Astrocyte (in vitro differentiated cells and primary cell): ENCODE results near the gene GPATCH1. TPM values are rescaled to one million over a fixed set of nuclear protein-coding genes. Genes with fewer than 3 reads are reported as not detected.

Source experiments
- DNase-seq: peaks from one replicate; pipeline ENCODE4 v3.0.0-alpha.2; 2010; ENCODE audit warnings: low read depth
- FAIRE-seq: peaks from 2 replicates; lab custom pipeline; 2011; peaks lifted over from hg19 to GRCh38; lab: Jason Lieb, UNC
- H2AFZ ChIP-seq: 2 replicates; pipeline ENCODE4 v1.6.0; 2012; ENCODE audit warnings: low read depth, low read length, inconsistent platforms
- H3K27ac ChIP-seq: 2 replicates; pipeline ENCODE4 v1.5.1; 2011; ENCODE audit warnings: low read depth, low read length, inconsistent platforms
- H3K27me3 ChIP-seq: 2 replicates; pipeline ENCODE4 v1.6.0; 2011; ENCODE audit warnings: low read length, inconsistent platforms; ENCODE audit not compliant: insufficient read depth
- H3K36me3 ChIP-seq: 2 replicates; pipeline ENCODE4 v1.5.1; 2011; ENCODE audit warnings: low read length, inconsistent platforms; ENCODE audit not compliant: insufficient read depth
- H3K4me1 ChIP-seq: 2 replicates; pipeline ENCODE4 v1.5.1; 2011; ENCODE audit warnings: low read length, inconsistent platforms; ENCODE audit not compliant: insufficient read depth
- H3K4me2 ChIP-seq: 2 replicates; pipeline ENCODE4 v1.6.0; 2012; ENCODE audit warnings: low read length, inconsistent platforms
- H3K4me3 ChIP-seq: 2 replicates; pipeline ENCODE4 v1.5.1; 2011; ENCODE audit warnings: low read depth, mild to moderate bottlenecking, low read length, inconsistent platforms; ENCODE audit not compliant: insufficient read depth
- H3K79me2 ChIP-seq: 2 replicates; pipeline ENCODE4 v1.6.0; 2012; ENCODE audit warnings: mild to moderate bottlenecking, low read length, inconsistent platforms; ENCODE audit not compliant: insufficient read depth
- H3K9ac ChIP-seq: 2 replicates; pipeline ENCODE4 v1.6.0; 2012; ENCODE audit warnings: mild to moderate bottlenecking, low read length, inconsistent platforms
- H3K9me3 ChIP-seq: 2 replicates; pipeline ENCODE4 v1.5.1; 2012; ENCODE audit warnings: low read depth, mild to moderate bottlenecking, low read length, inconsistent platforms; ENCODE audit not compliant: insufficient read depth
- H4K20me1 ChIP-seq: 2 replicates; pipeline ENCODE4 v1.6.0; 2012; ENCODE audit warnings: low read length, inconsistent platforms; ENCODE audit not compliant: insufficient read depth
- H3K27ac Mint-ChIP-seq: one replicate; pipeline ENCODE4 v1.8.0; 2021; ENCODE audit warnings: mild to moderate bottlenecking, mixed read lengths; ENCODE audit not compliant: unreplicated experiment
- H3K27me3 Mint-ChIP-seq: one replicate; pipeline ENCODE4 v1.8.0; 2021; ENCODE audit warnings: low read depth, mixed read lengths; ENCODE audit not compliant: unreplicated experiment
- H3K36me3 Mint-ChIP-seq: one replicate; pipeline ENCODE4 v1.8.0; 2021; ENCODE audit warnings: low read depth, mixed read lengths; ENCODE audit not compliant: unreplicated experiment
- H3K4me1 Mint-ChIP-seq: one replicate; pipeline ENCODE4 v1.8.0; 2021; ENCODE audit warnings: low read depth, mixed read lengths; ENCODE audit not compliant: unreplicated experiment
- H3K4me3 Mint-ChIP-seq: one replicate; pipeline ENCODE4 v1.8.0; 2021; ENCODE audit warnings: mild to moderate bottlenecking, moderate library complexity, mixed read lengths; ENCODE audit not compliant: unreplicated experiment
- H3K9me3 Mint-ChIP-seq: one replicate; pipeline ENCODE4 v1.8.0; 2021; ENCODE audit warnings: mild to moderate bottlenecking, mixed read lengths; ENCODE audit not compliant: unreplicated experiment
- EZH2 ChIP-seq: IDR thresholded peaks from 2 replicates; pipeline ENCODE4 v1.6.1; 2012; ENCODE audit warnings: mild to moderate bottlenecking, low read length, inconsistent platforms; ENCODE audit not compliant: insufficient read depth
- total RNA-seq: library from RNA; stranded (reverse); gene quantifications from 2 replicates; pipeline ENCODE4 v1.2.1, GENCODE V29; 2021
- TF ChIP-seq, protein P1 (sequence below): IDR thresholded peaks from 2 replicates; pipeline ENCODE4 v1.5.1; 2011; ENCODE audit warnings: low read depth, mild to moderate bottlenecking, inconsistent platforms, low read length, moderate library complexity; ENCODE audit not compliant: insufficient read depth

The GPATCH1 gene
- total RNA-seq, 1 donor from 2014 or later = 6.1 TPM

- Histone ChIP-seq H2AFZ (no peak overlapping the region), H4K20me1 (no peaks in the 10 kb centered on the region), H3K4me3 (no peak overlapping the region), H3K4me1 (peaks cover 10% of the 10 kb centered on the region), H3K79me2 (no peaks in the 10 kb centered on the region), H3K27ac (no peak overlapping the region), H3K36me3 (peaks cover 19% of the 10 kb centered on the region), H3K4me2 (no peak overlapping the region), H3K9me3 (no peaks in the 10 kb centered on the region), H3K27me3 (no peaks in the 10 kb centered on the region), H3K9ac (no peak overlapping the region)
- peaks cover 13% of the 10 kb centered on the region for H3K36me3 Mint-ChIP-seq
- FAIRE-seq = no peak
- H3K9me3 Mint-ChIP-seq = no peaks in the 10 kb centered on the region
- DNase-seq = no peak
- H3K27ac Mint-ChIP-seq = no peak overlapping the region
- H3K27me3 Mint-ChIP-seq = no peaks in the 10 kb centered on the region
- no peaks in the 10 kb centered on the region for H3K4me1 Mint-ChIP-seq
- H3K4me3 Mint-ChIP-seq = no peak overlapping the region
- TF ChIP-seq, protein P1, sequence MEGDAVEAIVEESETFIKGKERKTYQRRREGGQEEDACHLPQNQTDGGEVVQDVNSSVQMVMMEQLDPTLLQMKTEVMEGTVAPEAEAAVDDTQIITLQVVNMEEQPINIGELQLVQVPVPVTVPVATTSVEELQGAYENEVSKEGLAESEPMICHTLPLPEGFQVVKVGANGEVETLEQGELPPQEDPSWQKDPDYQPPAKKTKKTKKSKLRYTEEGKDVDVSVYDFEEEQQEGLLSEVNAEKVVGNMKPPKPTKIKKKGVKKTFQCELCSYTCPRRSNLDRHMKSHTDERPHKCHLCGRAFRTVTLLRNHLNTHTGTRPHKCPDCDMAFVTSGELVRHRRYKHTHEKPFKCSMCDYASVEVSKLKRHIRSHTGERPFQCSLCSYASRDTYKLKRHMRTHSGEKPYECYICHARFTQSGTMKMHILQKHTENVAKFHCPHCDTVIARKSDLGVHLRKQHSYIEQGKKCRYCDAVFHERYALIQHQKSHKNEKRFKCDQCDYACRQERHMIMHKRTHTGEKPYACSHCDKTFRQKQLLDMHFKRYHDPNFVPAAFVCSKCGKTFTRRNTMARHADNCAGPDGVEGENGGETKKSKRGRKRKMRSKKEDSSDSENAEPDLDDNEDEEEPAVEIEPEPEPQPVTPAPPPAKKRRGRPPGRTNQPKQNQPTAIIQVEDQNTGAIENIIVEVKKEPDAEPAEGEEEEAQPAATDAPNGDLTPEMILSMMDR = no peak
- TF ChIP-seq EZH2 = no peak
Measured at GRCh38 chr19:33114312-33114711, 33.3 kb downstream of the GPATCH1 start.

DNA sequence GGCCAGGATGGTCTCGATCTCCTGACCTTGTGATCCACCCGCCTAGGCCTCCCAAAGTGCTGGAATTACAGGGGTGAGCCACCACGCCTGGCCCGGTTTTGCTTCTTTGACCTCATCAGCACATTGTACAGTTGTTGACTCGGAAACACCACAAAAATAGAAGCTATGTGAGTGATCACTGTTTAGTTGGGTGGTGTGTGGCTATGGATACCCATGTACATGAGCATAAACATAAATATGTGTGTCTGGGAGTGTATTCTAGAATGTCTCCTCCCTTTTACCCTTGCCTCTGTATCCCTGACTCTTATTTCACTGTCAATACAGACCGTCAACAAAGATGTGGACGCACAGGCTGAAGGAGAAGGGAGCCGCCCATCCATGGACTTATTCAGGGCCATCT lies 36.5 kb downstream of the GPATCH1 start:
- Histone ChIP-seq H3K4me3 (no peak overlapping the region), H3K4me2 (no peak overlapping the region), H3K9me3 (no peaks in the 10 kb centered on the region), H3K27me3 (no peaks in the 10 kb centered on the region), H3K27ac (no peak overlapping the region), H3K79me2 (no peaks in the 10 kb centered on the region), H4K20me1 (no peaks in the 10 kb centered on the region), H3K36me3 (peaks cover 17% of the 10 kb centered on the region), H3K4me1 (no peaks in the 10 kb centered on the region), H2AFZ (no peak overlapping the region), H3K9ac (no peak overlapping the region)
- FAIRE-seq (no peak), DNase-seq (no peak)
- no peaks in the 10 kb centered on the region for H3K4me1 Mint-ChIP-seq
- no peaks in the 10 kb centered on the region for H3K27me3 Mint-ChIP-seq
- H3K9me3 Mint-ChIP-seq = no peaks in the 10 kb centered on the region
- H3K36me3 Mint-ChIP-seq = peaks cover 11% of the 10 kb centered on the region
- TF ChIP-seq, protein P1 = no peak
- TF ChIP-seq EZH2 = no peak
- no peak overlapping the region for H3K4me3 Mint-ChIP-seq
- H3K27ac Mint-ChIP-seq = no peak overlapping the region

DNA sequence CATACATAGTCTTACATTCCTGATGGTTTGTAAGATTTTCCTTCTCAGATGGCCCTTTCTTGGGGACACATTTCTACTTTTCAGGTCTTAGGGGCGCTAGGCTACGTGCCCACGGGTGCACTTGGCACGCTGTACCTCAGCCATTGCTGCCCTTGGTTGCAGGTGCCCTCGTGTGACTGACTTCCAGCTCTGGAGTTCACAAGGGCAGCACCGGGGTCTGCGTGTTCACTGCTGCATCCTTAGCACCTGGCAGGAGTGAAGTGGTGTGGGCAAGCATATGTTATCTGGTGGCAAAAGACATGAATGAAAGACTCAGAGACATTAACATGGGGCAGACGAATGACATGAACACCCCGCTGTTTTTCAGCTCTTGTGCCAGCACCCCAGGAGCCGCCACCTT lies 37.7 kb downstream of the GPATCH1 start:
- H3K27ac ChIP-seq = no peak overlapping the region

More for the DNA sequence above, 37.7 kb downstream of the GPATCH1 start:
- Mint-ChIP-seq H3K27ac (no peak overlapping the region), H3K4me1 (no peaks in the 10 kb centered on the region), H3K9me3 (no peaks in the 10 kb centered on the region), H3K4me3 (no peak overlapping the region), H3K27me3 (no peaks in the 10 kb centered on the region), H3K36me3 (peaks cover 8% of the 10 kb centered on the region)
- no peaks in the 10 kb centered on the region for H4K20me1 ChIP-seq
- no peak overlapping the region for H3K4me3 ChIP-seq
- H3K27me3 ChIP-seq = no peaks in the 10 kb centered on the region
- no peaks in the 10 kb centered on the region for H3K9me3 ChIP-seq
- H3K4me2 ChIP-seq = no peak overlapping the region
- no peak for FAIRE-seq
- H3K36me3 ChIP-seq = peaks cover 11% of the 10 kb centered on the region
- no peaks in the 10 kb centered on the region for H3K4me1 ChIP-seq
- no peaks in the 10 kb centered on the region for H3K79me2 ChIP-seq
- H3K9ac ChIP-seq = no peak overlapping the region
- DNase-seq = no peak
- no peak overlapping the region for H2AFZ ChIP-seq
- TF ChIP-seq, protein P1 = no peak
- no peak for TF ChIP-seq EZH2
